Measurements from ENCODE around the gene ETS1.

The ETS1 gene

DNA sequence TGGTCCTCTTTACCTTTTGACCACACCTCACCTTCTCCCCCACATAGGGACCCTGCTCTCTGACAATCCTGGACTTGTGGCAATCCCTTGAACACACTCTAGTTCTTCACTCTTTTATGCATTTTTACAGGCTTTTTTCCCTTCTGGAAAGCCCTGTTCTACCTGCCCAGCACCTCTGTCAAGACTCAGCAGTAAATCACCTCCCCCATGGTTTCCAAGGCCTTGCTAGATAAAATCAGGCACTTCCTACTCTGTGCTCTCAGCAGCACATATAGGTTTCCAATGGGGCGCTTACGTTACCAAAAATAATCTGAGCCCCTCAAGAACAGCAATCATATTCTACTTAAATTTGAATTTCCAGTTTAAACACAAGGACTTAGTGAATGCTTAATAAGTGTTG is 53.9 kb downstream of the ETS1 start:
- DNase-seq: no peak

DNA sequence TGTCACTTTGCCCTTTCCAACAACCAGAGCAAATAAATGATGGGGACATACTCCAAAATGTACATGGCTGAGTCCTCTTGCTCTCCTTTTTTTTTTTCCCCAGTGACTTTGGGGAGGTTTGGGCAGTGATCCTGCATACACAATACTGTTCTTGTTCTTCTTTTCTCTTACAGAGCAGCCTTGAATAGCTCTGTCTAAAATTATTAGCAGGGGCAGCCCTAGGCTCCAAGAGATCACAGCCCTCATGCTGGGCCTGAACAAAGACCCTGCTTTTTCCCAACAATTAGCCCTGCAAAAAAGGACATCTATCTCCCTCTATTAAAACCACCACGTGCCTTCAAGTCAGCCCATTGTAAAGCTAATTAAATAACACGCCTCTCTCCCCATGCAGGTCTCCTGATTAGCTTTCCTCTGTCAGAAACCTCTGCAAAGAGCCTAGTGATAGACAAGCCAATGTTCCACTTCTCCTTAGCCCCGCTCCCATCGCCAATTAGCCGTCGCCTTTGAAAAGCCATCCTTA is 54.7 kb downstream of the ETS1 start:
- no peak for DNase-seq

DNA sequence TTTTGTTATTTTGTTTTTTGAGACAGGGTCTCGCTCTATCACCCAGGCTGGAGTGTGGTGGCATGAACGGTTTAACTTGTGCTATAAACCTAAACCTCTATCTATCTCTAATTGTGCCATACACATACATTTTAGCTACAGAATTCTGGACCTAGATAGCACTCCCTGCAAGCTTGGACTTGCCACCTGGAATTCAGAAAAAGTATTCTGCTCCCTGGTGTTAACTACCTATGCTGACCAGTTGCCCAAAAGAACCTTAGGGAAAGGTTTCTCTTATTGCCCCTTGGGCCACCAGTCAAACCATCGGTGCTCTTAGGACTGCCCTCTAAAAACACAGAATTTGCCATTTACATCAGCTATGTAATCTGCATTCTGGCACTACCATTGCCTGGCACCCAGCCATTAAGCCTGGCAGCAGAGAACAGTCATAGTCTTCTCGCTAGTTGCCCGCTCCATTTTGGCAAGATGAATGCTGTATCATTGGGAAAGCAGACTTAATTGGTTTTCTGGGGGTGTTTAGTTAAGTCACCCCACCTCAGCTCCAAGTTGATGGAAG is 55.3 kb downstream of the ETS1 start:
- DNase-seq: no peak

DNA sequence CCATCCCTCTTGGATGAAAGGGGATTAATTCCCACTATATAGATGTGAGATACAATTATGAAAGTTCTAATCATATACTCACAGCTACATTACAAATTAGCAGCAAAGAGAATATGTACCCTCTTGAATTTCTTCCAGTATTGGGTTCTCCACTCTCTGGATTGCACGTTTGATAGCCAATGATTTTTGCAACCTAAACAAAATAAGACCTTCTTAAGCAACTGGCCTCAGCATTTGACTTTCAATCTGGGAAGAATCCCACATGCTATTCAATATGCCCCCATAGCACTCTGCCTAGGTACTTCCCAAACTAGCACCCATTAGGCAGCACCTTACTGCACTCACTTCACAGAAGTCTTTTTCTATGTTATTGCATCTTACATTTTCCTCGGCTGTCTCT is 55.8 kb downstream of the ETS1 start:
- no peak for DNase-seq

DNA sequence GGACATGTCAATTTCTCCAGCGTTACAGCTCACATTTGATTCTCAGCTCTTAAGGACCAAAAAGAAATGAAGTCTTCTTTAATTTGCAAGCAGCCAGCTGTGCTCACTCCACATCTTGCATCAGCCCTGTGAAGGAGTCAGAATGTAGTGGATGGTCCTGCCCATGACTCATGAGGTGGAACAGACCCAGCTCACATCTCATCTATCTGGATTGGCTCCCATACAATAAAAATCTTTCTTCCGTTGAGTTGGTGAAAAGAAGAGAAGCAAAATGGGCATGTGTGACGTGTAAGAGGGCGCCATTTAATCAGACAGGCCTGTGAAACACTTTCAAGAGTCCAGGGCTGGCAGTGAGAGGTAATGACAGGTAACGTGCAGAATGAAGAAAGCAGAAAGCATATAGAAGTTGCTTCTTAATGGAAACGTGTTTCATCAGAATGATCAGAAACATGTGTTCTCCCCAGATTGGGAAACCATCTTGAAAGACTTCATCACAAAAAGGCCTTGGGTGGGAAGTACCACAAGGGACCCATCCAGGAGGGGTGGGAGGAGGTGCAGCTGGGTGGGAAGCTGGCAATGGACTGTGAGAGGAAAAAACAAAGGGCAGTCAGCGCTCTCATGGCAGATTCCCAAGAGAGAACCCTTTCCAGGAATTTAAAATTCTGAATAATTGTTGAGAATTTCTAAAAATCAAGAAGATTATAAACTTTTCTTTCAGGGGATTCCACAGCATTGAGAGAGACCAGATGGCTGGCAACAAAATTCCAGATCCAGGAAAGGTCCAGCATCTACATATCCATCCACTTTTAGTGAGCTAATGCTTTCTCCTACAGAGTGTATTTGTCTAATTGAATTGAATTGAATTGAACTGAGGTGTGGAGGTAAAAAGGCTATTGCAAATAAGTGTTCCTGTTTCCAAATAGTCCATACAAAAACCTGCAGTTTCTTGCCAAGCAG is 57.0 kb downstream of the ETS1 start:
- no peak for DNase-seq

DNA sequence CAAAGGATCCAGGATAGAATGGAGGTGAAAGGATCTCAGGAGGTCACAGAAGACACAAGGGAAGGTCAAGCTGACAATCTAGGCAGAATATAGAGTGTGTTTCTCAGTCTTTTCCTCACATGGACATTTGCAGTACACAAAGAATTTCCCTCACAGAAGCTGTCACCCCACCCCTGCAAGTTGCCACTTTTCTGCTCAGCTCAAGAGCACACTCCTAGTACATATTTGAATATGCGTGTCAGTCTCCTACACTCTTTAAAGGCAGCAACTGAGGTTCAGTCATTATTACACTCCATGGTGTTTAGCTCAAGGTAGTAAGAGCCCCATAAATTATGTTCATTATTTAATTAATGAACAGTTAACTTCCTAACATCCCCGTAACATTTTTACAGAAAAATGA is 59.1 kb downstream of the ETS1 start:
- no peak for DNase-seq

DNA sequence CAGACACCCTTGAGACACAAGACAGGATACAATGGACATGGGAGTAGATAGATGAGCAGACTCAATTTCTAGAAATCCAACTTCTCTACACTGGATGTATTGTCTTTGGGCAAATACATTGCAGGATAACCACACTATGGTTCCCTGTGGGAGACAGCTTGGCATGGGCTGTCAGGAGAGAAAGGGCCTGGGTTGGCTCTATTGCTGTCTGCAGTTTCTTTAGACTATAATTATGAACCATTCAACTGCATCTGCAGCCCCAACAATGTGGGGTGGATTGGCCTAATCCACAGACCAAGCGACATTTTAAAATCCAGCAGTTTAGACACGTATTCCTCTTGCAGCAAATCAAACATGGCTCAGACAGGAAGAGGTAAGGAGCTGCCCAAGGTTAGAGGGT is 60.3 kb downstream of the ETS1 start:
- DNase-seq: no peak

DNA sequence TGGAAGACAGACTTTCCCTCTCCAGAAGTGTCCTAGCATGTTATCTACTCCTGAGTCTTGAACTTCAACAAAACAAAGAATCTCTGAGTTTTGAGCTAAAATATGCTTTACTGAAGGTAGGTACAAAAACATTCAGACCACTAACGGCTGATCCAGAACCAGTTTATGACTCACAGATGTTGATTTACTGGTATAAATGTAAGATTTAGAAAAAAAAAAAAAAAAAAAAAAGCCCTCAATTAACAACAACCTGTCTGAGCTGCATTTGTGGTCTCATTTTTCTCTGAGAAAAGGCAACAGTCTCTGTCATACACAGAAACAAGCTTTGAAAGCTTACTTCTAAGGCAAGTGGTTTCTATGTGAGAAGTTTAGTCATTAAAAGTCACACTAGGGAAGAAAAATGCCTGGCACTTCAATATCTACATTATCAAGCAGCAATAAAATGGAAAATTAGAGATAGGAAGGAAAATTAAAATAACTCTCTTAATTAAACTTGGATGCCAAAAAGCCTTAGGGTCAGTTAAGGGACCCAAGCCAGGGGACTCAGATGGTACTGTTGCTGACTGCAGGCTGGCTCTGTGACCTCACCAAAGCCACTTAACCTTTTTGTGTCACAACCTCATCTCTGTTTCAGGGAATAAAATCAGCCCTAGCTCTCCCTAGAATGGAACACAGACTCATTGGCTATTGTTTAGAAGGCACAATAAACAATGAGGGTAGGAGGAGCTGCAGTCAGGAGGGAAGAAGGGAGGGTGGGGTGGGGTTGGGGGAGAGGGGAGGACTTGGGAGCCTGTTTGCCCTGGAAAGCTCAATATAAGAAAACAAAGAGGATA is 61.7 kb downstream of the ETS1 start:
- DNase-seq: no peak

DNA sequence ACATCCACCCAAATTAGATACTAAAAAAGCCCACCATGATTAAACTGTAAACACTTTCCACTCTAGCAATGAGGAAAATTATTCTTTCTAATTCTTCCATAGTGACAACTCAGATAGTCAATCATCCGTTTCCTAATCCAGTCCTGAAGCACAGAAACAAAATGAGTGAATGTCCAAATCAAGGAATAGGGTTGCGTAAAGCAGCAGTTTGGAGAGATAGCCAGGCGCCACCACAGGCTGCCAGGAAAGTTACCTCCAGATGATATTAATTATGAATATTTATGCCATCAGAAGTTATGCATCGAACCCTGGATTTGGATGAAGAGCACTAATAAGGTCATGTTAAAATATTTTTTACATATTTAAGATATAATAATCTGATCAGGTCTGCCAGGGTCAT is 63.2 kb downstream of the ETS1 start:
- DNase-seq: no peak

DNA sequence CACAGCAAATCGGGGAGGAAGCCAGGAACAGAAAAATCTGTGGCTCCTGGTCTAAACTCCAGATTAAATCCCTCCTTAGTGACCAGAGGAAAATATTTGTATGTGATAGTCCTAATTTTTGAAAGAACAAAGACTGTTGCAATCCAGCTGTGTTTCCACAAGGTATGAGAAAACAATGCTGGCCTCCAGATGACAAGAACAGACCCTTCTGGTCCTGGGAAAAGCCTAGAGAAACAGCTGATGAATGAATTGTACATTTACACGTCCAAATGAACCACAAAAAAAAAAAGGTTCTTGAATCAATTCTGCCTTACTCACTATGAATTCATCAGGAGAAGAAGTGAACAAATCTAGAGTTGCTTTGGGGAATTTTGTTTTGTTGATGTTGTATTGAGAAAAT is 63.7 kb downstream of the ETS1 start:
- no peak for DNase-seq

DNA sequence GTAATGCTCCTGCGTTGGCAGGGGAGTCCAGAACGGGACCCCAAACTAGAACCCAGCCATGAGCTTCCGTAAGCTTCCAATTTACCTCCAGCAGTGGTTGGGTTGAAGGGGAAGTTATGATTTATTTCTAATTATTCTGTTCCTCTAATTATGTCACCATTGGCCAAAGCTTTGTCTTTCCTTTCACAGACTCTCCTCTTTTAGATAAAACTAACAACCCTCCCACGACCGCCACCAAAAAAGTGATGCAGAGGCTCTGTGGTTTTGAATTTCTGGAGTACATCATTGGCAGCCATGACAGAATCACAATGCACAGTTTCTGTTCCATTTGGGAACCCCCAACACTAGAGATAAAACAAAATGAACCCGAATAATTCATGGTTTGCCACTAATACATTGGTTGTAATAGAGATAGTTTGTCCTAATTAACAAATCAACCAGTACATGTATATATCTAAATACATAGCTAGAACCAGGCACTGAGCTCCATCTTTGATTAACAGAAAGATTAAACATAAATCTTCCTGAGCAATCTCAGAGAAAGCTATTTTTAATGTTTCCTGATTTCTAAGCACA is 64.3 kb downstream of the ETS1 start:
- no peak for DNase-seq

DNA sequence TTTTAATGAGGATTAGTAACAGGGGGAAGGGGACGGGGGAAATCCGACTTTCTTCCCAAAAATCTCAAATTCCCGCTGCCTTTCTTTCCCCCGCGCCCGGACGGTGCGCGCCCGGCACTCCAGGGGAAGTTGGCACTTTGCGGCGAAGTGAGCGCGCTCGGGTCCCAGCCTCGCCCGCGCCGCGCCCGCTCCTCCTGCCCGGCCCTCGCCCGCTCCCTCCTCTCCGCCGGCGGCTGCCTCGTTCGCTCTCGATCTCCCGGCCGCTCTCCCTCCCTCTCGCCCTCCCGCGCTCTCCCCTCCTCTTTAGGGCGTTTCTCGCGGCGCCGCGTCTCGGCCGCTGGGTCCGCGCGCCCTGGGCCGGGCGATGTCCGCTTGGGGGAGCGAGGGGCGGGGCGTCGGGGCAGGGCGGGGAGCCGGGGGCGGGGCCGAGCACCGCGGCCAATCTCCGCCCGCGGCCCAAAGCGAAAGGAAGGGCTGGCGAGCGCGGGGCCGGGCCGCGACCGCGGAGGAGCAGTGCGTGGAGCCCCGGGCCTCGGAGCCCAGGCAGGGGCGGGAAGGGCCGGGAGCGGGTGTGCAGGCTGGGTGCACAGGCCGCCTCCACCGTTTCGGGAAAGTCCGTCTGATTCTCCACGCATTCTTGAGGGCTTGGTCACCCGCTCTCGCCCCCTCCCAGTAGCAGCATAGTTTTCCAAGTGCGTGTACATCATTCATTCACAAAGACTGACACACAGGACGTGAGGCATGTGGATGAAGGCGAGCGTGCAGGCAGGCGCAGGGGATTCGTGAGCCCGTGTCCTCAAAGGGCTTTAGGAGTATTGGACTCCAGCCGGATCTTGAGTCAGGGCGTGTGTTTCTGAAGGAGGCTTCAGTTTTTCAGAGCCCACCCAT is 65.1 kb downstream of the ETS1 start:
- DNase-seq: peak; percentile 88

DNA sequence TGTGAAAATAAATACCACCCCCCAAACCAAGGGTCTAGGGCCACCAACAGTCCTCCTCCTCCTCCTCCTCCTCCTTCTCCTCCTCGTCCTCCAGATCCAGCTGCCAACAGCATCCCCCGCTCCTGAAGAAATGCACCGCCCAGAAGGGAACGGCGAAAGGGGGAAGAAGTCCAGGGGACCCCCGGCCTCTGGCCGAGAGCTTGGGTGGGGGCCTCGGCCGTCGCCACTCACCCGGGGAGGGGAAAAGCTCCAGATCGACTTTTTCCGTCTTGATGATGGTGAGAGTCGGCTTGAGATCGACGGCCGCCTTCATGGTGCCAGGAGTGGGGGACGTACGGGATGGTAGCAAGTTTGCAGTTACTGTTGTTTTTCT is 65.7 kb downstream of the ETS1 start:
- no peak for DNase-seq

DNA sequence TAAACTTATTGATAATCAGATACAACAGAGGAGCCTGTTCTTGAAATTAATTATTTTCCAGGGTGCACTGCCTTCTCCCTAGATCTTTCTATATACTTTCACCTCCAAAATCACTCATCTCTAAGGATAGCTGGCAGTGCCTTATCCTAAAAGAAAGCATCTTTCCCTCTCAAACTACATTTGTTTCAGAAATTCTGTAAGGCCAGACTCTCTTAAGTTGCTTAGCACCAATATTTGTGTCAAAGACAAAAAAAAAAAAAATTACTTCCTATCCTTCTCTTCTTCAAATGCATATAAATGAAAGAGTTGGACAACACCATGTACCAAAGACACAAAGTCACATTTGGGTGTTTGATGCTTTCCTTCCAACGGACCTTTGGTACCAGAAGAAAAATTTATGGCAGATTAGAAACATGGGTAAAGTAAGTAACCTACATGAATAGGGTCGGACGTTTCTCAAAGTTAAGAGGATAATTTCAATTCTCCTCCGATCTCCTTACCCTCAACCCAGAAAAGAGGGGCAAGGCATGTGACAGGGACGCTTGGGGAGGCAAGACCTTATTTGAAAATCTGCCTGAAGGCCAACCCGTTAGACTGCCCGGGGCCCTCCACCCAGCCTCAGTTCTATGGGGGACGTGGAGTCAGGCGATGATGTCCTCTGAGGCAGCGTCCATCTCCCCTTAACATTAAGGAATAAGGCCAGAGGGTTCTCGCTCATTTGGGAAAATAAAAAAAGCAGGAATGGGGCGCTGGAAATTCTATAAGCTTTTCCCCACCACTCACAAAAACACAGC is 66.3 kb downstream of the ETS1 start:
- no peak for DNase-seq

DNA sequence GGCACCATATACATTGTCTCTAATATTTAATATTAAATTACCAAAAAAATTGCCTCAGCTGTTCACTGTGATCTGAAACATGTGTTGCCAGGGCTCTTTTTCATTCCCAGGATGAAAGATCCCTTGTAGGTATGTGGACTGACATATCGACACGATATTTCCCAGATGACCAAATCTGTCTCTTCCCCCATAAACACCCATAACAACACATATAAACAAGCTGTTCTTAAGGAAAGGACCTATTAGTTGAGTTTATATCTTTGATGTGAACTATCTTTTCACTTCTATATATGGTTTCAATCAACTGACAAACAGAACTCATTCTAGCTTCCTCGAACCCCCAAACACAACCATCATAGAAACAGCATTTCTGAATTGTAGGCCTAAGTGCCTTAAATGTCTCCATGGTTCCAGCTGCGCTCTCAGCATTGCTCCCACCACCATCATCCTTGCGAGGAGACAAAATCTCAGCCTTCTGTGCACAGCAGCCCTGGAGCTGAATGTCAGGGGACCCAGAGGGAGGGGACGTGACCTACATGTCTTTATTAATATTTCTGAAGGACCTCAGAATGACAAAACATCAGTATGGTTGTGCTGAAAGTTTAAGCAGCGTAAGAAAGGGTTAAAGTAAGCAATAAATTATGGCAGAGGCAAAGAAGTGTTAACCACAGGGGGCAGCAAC is 67.0 kb downstream of the ETS1 start:
- DNase-seq: no peak

DNA sequence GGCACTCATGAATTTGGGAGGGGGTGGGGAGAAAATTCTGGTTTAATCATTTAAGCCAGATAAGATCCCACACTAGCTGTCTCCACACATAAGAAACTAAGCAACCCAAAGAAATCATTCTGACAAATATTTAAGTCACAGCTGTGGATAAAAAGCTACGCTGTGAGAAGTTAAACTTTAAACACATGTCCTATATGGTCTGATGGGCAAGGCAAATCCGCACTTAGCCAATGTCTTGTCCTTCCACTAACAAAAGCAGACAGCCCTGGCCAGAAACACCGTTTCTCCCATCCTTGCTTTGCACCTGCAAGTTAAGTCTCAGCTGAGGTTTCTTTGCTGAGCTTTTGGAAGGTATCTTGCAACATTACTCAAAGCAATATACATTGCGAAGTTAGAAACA is 68.0 kb downstream of the ETS1 start:
- no peak for DNase-seq

DNA sequence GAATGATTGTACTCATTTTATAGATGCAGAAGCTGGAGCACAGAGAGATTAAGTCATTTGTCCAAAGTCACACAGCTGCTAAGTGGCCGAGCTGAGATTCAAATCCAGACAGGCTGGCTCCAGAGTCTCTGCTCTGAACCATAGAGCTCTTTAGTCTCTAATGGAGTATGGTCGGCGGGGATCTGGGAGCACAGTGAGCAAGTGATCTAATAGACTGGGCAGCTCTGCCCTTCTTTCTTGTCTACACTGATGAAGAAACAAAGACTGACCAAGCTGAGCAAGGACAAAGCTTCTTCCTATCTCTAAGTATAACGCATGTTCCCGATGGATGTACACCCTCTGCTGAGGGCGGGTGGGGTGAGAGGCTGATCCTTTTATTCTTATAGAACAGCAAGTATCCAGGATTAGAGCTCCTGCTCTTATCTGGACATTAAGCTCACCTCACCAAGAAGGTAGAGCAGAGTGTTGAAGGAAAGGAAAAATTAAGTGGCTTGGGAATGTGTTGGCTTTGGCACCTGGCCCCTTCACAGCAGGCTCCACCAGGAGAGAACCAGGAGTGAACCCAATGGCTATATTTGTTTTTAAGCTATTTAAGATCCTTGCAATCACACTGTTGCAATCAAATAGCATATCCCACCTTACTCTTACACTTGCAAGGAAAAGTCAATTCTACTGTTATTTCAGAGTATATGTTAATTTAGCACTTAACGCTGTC is 68.7 kb downstream of the ETS1 start:
- no peak for DNase-seq

DNA sequence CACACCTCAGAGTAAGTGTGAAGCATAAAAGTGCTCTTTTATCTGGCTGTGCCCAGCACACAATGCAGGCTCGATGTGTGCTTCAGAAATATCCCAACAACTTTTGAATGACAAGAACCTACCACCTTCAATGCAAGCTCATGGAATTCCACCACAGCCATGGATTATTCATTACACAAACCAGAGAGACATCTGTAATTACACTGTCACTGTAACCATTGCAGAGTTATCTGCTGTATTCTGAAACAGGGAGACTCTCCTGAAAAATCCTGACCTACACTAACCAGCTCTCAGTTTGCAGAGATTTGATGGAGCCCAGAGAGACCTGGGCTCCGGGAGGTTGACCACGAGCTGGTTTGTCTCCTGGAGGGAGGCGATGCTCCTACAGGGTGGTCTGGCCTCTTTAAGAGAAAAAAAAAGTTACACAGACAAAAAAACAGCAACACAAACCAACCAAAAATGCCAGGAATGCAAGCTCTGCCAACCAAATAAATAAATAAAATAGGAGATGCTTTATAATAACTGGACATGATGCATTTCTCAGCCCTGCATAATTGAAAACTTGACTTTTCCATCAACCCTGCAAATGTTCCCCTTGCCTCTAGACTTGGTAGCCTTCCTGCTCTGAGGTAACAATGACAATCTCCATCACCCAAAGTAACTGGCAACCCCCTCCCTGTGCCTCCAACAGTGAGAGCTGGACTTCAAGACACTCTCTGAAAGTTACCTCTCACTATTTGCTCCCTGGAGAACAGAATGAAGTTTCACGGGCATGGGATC is 69.7 kb downstream of the ETS1 start:
- no peak for DNase-seq

DNA sequence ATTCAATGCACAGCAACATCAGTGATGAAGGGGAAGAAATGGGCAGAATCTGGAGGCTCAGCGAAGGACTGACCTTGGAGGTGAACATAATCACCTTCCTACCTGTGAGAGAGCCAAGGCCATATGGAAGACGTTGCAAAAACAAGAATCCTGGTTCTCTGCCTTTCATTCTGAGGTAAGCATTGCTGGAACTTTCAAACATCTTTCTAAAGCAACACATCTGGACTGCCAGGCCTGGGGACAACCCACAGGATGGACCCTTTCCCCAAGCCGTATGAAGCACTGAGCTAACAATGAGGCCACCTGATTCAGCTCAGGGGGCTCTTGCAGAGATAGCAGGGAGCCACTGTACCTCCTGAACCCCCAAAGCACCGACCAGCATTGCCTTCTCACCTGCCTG is 70.5 kb downstream of the ETS1 start:
- no peak for DNase-seq
